Stimulated activated CD4-positive, alpha-beta T cell treated with anti-CD3 and anti-CD28 coated beads, Interleukin-1b, Interleukin-23, amount 100 ng/mL, for 4 hours (primary cell): ENCODE data around the gene SZT2.
"Not testable (repeated sequence)": the region's sequence is repeated elsewhere in the genome, so short reads cannot be mapped to it uniquely, and the experiment has no call there.

Experiments used
- DNase-seq, 2 donors: peaks; one replicate each; pipeline ENCODE4 v3.0.0-alpha.2; 2020; ENCODE audit warnings: low read depth in 2 of 2

The SZT2 gene

GRCh38 chr1:43491061-43491460, 101.4 kb downstream of the SZT2 start:
- no peak for DNase-seq

DNA sequence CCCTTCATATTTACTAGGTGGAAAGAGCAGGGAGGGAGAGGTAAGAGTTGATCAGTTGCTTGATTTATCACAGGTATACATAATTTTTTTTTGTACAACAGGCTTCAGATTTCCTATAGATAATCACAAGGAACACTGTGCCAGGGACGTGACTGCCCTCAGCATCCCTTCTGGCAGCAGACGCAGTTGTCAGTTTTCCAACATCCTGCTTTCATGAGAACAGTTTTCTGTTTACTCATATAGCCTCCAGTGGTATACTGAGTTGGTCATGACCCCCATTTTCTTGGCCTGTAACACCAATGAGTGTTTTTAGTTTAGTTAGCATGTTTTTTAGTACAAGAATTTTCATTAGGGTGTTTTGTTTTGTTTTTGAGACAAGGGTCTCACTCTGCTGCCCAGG, 103.1 kb downstream of the SZT2 start:
- no peak for DNase-seq

- no peak for DNase-seq
These were observed 104.2 kb downstream of the SZT2 start for GRCh38 chr1:43493661-43494450.

GRCh38 chr1:43495204-43495603, 105.5 kb downstream of the SZT2 start:
- DNase-seq: no peak

- no peak for DNase-seq
These were observed 110.2 kb downstream of the SZT2 start for GRCh38 chr1:43499898-43500297.

DNA sequence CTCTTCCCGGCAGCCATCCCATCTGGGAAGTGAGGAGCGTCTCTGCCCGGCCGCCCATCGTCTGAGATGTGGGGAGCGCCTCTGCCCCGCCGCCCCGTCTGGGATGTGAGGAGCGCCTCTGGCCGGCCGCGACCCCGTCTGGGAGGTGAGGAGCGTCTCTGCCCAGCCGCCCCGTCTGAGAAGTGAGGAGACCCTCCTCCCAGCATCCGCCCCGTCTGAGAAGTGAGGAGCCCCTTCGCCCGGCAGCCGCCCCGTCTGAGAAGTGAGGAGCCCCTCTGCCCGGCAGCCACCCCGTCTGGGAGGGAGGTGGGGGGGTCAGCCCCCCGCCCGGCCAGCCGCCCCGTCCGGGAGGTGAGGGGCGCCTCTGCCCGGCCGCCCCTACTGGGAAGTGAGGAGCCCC, 112.1 kb downstream of the SZT2 start:
- DNase-seq: not testable (repeated sequence)

- DNase-seq: no peak
These were observed 113.8 kb downstream of the SZT2 start for GRCh38 chr1:43503534-43503933.
